D721Med (cell line): ENCODE results near the gene IQCE.
"Not testable (repeated sequence)": the region's sequence is repeated elsewhere in the genome, so short reads cannot be mapped to it uniquely, and the experiment has no call there.

Experiments used
- DNase-seq: peaks from one replicate; pipeline ENCODE4 v3.0.0; 2011; ENCODE audit warnings: low spot score; ENCODE audit not compliant: insufficient read length
- FAIRE-seq: peaks from 2 replicates; lab custom pipeline; 2011; peaks lifted over from hg19 to GRCh38; lab: Jason Lieb, UNC
- TF ChIP-seq, protein P1 (sequence below): IDR thresholded peaks from 2 replicates; pipeline ENCODE4 v1.5.1; 2012; ENCODE audit warnings: mild to moderate bottlenecking, control low read depth; ENCODE audit not compliant: insufficient read depth; ENCODE audit errors: missing control alignments

The IQCE gene

DNA sequence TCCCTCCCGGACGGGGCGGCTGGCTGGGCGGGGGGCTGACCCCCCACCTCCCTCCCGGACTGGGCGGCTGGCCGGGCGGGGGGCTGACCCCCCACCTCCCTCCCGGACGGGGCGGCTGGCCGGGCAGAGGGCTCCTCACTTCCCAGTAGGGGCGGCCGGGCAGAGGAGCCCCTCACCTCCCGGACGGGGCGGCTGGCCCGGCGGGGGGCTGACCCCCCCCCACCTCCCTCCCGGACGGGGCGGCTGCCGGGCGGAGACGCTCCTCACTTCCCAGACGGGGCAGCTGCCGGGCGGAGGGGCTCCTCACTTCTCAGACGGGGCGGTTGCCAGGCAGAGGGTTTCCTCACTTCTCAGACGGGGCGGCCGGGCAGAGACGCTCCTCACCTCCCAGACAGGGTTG, 24.6 kb upstream of the IQCE start:
- not testable (repeated sequence) for DNase-seq, FAIRE-seq

DNA sequence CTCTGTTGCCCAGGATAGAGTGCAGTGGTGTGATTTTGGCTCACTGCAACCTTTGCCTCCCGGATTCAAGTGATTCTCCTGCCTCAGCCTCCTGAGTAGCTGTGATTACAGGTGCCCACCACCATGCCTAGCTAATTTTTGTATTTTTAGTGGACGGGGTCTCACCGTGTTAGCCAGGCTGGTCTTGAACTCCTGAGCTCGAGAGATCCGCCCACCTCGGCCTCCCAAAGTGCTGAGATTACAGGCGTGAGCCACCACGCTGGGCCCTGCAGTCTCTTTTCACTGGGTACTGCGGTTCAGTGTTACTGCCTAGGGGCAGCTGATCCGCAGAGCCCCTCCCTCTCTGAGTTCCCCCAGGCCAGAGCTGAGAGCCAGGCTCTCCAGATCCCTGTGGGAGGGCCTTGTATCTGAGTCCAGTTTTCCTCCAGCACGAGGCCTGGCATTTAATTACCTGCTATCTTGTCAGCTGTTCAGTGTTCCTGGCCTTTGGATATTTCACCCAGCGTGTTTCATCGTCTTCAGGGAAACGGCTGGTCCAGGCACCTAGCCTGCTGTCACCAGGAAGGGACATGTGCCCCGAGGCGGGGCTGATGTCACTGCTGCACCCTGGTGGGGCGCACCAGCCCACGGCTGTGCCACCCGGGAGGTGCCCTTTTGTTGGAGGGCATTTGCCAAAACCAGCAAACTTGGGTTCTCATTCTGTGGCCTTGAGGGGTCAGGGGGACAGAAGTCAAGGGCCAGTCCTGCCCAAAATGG, 22.7 kb upstream of the IQCE start:
- DNase-seq, FAIRE-seq: not testable (repeated sequence)

DNA sequence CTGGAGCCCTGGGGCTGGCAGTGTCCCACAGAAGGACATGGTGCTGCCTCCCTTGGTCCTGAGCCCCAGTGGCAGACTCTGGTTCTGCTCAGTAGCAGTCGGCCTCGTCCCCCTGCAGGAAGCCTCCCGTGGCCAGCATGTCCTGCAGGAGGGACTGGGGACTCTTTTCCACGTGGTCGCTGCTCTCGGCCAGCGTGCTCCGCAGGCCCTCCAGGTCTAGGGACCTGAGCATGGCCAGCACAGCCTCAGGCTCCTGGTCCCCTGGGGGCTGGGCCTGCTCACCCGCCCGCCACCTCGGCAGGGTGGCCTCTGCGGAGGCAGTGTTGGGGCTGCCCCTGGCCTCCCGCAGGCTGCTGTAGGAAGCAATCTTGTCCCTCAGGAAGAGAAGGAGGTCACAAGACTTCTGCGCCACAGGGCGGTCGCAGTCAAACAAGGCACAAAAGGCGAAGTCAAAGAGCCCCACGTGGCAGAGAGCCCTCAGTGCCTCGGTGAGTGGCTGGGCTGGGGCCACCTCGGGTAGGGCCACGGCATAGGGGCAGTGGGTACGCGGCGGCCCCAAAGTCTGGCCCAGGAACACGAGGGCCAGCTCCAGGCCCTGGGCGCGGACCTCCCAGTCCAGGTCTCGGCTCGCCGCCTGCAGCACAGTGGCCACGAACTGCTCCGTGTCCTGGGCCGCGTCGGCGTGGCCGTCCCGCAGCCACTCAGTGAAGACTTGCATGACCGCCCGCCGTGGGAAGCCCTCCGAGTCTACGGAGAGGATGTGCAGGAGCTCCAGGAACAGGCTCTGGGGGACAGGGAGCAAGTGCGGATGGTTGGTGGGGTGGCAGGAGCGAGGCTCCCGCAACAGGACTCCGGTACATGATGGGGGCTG, 20.6 kb upstream of the IQCE start:
- FAIRE-seq (no peak), DNase-seq (no peak)

GRCh38 chr7:2539031-2539911, 19.5 kb upstream of the IQCE start:
- TF ChIP-seq, protein P1, sequence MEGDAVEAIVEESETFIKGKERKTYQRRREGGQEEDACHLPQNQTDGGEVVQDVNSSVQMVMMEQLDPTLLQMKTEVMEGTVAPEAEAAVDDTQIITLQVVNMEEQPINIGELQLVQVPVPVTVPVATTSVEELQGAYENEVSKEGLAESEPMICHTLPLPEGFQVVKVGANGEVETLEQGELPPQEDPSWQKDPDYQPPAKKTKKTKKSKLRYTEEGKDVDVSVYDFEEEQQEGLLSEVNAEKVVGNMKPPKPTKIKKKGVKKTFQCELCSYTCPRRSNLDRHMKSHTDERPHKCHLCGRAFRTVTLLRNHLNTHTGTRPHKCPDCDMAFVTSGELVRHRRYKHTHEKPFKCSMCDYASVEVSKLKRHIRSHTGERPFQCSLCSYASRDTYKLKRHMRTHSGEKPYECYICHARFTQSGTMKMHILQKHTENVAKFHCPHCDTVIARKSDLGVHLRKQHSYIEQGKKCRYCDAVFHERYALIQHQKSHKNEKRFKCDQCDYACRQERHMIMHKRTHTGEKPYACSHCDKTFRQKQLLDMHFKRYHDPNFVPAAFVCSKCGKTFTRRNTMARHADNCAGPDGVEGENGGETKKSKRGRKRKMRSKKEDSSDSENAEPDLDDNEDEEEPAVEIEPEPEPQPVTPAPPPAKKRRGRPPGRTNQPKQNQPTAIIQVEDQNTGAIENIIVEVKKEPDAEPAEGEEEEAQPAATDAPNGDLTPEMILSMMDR = no peak
- FAIRE-seq (no peak), DNase-seq (no peak)

More for the DNA sequence above, 20.6 kb upstream of the IQCE start:
- TF ChIP-seq, protein P1 = no peak

- TF ChIP-seq, protein P1 = no peak
- DNase-seq (no peak), FAIRE-seq (no peak)
These were observed 18.6 kb upstream of the IQCE start for GRCh38 chr7:2540133-2540532.

- TF ChIP-seq, protein P1 = no peak
- DNase-seq (no peak), FAIRE-seq (no peak)
These were observed 18.1 kb upstream of the IQCE start for GRCh38 chr7:2540641-2541051.

DNA sequence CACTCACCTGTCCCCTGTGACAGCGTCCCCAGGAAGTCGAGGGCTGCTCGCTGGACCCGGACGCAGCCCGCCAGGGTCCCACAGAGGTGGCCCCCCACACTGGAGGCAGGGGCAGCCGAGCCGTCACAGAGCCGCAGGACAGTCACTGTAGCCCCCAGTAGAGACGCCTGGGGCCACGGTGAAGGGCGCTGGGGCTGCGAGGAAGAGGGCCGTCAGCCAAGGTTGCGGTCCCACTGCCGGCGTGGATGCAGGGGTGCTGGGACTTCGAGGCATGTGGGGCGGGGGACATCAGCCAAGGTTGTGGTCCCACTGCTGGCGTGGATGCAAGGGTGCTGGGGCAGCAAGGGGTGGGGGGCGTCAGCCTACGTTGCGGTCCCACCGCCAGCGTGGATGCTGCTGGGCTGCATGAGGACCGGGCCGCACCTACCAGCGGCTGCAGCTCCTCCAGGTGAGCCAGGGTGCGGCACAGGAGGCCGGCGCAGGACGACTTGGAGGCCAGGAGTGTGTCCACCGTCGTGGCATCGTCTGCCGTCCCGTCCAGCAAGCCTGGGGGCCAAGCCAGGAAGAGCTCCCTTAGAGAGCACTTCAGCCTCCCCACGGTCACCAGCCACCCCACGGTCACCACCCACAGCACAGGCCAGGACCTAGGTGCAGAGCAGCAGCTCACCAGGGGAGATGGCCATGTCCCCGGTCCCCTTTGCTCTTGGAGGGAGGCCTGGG, 17.3 kb upstream of the IQCE start:
- DNase-seq (no peak), FAIRE-seq (no peak)
- TF ChIP-seq, protein P1 = no peak
